RPMI8226 (cell line): ENCODE results near the gene CRELD2.
A peak's percentile ranks its signal among the peaks of the same experiment; 100 is the strongest.

Experiments
- DNase-seq: peaks from one replicate; pipeline ENCODE4 v3.0.0-alpha.2; 2015

The CRELD2 gene

DNA sequence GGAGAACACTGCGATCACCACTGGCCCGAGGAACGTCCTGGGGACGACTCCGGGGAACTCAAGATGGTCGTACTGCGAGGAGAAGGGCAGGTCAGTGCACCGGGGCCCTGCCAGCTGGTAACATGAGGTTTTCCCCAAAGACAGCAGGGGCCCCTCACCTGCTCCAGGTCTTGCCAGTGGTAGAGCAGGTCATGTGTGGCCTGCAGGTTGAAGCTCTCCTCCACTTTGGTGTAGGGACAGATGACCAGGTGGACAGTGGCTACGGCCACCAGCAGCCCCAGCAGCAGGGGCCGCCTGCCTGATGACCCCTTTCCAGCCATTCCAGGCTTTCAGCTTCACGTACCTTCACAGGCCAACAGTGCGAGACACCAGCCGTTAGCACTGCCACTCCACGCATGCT lies 5.0 kb upstream of the CRELD2 start:
- DNase-seq: no peak

DNA sequence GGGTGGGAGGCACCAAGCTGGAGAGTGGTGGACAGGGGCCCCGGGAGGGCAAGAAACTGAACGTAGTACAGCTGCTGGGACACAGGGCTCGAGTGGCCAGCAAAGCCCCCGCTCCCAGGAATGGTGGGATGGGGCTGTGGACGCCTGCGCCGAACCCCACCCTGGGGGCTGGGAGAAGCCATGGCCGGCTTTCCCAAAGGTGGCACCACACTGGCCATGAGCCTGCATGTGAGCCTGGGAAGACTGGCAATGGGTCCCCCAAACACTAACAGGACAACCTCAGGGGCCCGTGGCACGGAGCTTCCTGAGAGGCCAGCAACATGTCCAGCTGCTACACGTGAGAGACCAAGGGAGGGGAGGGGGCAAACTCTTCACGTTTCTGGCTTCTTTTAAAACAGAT lies 4.2 kb upstream of the CRELD2 start:
- no peak for DNase-seq

DNA sequence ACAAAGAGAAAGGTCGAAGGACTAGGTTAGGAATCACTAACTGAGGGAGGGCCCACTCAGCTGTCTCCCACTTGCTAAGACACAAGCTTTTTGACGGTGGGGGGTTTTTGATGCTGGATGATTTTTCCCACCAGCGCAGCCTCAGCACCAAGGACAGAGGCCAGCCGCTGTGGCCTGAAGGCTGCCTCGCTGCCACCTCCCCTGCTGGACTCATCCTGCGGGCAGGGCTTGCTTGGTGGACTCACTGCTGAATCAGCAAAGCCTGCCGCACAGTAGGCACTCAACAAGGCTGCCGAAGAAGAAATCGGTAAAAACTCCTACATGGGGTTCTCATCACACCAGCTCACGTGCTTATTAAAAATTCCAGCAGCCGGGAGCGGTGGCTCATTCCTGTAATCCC lies 2.8 kb upstream of the CRELD2 start:
- DNase-seq: no peak

DNA sequence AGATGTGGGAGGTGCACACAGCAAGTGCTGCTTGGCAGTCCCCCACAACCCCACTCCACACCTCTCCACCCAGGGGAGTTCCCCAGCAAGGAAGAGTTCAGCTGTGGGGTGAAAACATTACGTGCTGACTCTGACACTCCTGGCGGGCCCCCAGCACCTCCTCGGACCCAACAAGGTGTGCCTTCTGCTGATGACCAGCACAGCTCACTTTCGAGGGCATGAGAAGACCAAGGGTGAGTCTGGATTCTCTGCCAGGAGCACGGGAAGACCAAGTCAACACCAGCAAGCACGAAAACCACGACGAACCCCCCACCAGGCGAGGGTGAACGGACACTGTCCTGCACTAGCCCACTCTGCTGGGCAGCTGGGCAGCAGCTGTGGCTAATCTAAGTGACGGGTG lies 1.6 kb upstream of the CRELD2 start:
- DNase-seq: no peak

DNA sequence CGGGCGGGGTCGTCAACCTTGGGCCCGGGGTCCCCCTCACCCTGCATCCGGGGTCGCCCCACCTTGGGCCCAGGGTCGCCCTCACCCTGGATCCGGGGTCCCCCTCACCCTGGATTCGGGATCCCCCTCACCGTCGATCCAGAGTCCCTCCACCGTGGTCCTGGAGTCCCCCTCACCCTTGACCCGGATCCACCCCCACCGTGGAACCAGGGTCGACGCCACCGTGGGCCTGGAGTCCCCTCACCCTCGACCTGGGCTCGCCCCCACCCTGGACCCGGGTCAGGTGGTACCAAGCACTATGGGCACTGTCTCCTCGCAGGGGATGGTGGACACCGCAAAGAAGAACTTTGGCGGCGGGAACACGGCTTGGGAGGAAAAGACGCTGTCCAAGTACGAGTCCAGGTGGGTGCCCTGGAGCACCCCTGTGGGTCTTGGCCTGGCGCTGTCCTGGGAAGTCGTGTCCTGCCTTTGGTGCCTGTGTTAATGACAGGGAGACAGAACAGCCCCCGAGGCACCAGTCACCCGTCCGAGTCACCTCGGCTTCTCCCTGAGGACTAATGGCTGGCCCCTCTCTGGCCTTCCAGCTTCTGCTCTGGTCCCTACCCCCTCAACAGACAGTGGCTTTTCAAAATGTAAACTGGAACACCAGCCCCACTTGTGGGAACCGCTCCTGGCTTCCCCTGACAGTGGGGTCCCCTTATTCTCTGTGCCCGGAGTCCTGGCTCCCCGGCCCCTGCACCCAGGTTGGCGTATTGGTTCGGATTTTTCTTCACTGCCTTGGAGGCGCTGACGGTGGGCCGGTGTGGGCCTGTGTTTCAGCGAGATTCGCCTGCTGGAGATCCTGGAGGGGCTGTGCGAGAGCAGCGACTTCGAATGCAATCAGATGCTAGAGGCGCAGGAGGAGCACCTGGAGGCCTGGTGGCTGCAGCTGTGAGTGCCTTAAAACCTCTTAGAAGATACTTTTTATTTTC lies 762 bp downstream of the CRELD2 start:
- DNase-seq: no peak

DNA sequence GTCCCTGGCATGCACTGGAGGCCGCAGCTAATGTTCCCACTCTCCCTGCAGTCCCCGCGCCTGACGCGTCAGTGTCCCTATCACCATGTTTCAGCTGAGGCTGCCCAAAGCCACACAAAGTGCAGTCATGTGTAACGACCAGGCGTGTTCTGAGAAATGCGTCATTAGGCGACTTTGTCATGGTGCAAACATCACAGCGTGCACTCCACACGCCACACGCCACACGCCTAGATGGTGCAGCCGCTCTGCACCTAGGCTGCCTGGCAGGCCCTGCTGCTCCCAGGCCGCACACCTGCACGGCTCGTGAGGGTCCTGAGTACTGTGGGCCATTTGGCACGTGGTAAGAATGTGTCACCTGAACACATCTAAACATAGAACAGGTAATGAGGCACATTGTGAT lies 2.4 kb downstream of the CRELD2 start:
- DNase-seq: no peak

DNA sequence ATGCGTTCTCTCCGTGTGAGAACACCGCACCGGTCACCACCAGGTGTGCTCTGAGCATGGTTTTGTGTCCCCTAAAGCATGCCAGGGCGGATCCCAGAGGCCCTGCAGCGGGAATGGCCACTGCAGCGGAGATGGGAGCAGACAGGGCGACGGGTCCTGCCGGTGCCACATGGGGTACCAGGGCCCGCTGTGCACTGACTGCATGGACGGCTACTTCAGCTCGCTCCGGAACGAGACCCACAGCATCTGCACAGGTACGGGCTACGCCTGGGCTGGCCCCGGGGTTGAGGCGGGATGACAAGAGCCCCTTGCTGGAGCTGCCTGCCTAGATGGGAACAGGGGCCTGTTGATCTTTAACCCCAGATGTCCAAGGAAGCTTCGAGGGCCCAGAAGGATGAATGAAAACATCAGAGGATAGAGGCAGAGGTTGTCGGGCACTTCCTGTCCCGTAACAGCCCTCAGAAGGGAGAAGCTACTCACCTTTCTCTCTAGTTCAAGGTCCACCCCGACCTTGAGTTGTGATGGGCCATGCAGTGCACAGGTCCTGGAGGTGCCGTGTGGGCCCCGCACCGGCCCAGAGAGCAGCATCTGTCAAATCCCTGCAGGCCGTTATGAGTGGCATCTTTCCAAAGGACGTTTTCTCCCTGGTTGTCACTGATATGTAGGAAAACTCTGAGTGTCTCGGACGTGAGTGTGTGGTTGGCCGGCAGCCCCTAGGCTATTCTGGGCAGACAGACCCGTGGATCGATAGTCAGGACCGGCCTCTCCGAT lies 3.3 kb downstream of the CRELD2 start:
- DNase-seq: no peak

DNA sequence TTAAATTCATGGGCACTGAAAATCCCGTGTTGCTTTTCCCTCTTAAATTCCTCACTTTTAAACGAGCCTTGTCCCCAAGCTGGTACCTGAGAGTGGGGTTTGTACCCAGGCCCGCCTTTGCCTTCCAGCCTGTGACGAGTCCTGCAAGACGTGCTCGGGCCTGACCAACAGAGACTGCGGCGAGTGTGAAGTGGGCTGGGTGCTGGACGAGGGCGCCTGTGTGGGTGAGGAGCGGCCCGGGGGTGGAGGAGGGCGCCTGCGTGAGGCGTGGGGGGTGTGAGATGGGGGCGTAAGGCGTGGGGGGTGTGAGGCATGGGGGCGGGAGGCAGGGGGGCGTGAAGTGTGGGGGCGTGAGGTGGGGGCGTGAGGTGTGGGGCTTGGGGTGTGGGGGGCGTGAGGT lies 4.0 kb downstream of the CRELD2 start:
- DNase-seq: no peak

DNA sequence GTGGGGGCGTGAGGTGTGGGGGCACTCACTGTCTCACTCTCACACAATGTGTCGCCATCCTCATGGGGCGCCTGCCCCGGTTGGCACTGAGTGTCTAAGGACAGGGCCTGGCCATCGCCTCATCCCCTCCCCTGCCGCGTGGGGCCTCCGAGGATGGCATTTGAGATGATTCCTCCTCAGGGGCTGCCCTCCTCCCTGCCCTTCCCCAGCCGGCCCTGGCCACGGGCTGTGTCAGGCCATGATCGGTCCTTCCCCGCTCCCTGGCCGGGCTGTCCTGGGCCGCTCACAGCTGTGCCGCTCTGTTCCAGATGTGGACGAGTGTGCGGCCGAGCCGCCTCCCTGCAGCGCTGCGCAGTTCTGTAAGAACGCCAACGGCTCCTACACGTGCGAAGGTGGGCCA lies 4.5 kb downstream of the CRELD2 start:
- no peak for DNase-seq

DNA sequence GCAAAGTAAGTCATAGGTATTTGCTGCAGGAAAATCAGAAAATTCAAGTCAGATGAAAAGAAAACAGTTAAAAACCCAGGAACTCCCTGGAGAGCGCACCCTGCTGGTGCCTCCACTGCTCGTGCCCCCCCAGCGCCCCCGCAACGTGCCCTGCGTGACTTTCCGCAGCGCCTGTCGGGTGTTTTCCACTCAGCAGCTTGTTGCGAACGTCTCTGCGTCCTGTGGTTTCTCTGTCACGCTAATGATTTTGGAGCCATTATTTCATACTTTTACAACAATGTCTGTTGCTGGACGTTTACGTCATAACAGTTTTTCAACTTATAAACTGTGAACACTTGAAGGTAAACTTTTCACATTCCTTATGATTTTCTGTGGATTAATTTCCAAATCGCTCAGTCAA lies 5.0 kb downstream of the CRELD2 start:
- no peak for DNase-seq

DNA sequence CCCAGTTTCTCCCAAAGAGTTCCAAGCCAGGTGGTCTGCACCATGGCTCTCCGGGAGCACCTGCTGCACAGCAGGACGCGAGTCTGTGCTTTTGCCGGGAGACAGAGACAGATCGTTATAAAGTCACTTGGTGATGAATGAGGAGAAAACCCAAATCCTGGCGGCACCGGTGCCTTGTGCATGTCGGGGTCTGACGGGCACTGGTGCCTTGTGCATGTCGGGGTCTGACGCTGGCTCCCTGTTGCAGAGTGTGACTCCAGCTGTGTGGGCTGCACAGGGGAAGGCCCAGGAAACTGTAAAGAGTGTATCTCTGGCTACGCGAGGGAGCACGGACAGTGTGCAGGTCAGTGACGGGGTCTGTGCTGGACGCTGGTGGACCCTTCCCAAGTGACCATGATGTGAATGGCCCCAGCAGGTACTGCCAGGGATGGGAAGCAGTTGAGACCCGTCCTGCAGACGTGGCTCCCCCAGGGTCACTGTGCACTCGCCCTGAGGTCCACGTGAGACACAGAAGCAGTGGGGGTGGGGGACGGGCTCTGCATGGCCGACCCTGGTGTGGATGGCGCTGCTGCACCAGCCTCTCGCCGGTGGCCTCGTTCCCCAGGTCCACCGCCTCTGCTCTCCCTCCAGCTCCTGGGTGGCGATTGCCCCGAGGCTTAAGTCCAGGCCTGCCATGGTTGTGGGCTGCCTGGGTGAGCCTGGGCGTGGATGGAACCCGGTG lies 5.8 kb downstream of the CRELD2 start:
- no peak for DNase-seq

DNA sequence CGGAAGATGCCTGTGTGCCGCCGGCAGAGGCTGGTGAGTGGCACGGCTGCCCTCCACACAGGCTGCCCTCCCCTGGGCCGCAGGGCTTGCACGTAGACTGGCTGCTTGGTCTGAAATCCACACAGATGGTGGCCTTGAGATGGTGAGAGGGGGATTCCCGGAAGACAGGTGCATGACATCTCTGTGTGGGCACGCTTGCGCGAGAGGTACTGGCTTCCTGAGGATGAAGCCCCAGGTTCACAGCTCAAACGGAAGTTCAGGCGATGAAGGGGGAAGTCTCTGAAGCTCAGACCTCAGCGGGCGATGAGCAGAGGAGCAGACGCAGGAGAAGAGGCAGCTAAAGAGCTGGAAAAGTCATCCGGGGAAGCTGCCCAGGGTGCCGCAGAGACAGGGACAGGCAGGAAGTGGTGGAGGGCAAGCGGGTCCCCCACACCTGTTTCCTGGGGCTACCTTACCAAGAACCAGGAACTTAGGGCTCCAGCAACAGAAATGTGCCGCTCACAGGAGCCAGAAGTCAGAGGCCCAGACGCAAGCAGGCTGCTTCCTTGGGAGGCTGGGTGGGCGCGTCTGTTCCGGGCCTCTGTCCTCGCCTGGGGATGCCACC lies 7.2 kb downstream of the CRELD2 start:
- DNase-seq: no peak

DNA sequence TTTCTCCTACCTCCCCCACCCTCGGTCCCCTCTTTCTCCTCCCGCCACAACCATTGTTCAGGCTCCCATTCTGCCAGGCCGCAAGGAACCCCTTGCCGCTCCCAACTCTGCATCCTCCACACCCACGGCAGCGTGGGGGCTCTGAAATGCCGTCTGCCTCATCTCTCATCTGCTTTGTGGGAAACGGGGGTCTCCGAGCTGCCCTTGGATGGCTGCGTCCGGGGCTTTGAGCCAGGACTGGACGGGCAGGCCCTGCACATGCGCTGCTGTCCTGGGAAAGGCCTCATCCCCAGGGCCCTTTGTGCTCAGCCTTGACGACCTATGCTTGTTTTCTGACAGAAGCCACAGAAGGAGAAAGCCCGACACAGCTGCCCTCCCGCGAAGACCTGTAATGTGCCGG lies 8.5 kb downstream of the CRELD2 start:
- no peak for DNase-seq

DNA sequence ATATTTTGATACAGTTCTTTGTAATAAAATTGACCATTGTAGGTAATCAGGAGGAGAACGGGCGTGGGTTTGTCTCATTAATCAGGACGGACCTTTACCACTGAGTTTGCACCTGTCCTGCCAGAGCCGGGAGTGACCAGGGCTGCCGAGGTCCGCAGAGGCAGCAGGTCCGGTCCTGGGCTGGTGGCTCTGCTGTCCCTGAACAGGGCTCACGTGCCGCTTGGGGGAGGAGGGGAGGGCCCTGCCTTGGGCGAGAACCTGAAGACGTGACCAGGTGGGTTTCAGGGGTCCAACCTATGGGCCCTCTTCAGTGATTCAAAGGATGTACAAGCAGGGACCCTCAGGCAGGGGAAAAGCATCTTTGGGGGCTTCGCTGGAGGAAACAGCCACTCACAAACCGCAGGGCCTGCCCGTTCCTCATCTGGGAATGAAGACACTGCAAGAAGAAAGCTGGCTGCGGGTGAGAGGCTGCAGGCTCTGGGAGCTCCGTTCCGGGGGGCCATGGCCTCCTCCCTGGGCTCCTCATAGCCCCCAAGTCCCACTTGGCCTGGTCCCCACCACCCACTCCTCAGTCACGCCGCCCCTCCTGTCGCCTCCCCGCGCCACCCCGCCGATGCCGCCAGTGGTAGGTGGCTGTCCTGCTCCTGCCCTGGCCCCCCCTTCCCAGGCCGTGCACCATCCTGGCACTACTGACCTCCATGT lies 9.2 kb downstream of the CRELD2 start:
- DNase-seq: no peak

DNA sequence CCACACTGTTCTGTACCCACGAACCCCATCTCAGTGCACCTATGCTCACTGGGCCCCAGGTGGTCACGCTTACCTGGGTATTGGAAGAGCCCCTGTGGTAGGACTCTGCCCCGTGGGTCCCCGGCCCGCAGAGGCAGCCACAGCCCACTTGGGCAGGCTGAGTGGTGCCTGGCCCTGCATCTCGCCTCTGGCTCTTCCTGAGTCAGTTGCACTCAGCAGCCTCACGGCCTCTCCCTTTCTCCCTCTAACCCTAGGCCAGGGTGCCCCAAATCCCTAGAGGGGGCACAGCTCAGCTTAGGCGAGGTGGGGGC lies 9.7 kb downstream of the CRELD2 start:
- DNase-seq: no peak

DNA sequence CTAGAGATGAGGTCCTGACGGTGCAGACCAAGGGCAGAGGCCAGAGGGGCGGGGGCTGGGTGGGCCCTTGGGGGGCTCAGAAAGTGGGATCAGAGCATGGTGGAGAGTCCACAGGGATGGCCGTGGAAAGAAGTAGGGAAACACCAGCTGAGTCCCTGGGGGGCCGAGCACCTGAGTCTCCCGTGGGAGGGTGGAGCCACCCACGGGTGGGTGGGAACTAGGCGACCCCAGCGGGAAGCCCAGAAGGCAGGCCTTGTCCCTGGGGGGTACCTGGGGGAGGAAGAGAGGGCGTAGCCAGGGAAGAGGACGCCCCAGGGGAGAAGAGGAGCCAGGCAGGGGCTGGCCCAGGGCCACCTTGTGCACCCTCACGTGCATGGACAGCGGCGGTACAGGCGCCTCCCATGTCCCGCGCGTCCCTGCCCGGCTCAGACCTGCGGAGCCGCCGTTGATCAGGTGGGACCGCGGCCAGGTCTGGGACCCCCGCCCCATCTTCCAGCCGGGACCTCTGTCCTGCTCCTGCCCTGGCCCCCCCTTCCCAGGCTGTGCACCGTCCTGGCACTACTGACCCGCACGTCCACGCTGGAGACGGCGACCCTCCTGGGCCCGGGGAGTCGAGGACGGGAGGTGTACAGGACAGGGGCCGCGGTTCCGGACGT lies 10.2 kb downstream of the CRELD2 start:
- no peak for DNase-seq

DNA sequence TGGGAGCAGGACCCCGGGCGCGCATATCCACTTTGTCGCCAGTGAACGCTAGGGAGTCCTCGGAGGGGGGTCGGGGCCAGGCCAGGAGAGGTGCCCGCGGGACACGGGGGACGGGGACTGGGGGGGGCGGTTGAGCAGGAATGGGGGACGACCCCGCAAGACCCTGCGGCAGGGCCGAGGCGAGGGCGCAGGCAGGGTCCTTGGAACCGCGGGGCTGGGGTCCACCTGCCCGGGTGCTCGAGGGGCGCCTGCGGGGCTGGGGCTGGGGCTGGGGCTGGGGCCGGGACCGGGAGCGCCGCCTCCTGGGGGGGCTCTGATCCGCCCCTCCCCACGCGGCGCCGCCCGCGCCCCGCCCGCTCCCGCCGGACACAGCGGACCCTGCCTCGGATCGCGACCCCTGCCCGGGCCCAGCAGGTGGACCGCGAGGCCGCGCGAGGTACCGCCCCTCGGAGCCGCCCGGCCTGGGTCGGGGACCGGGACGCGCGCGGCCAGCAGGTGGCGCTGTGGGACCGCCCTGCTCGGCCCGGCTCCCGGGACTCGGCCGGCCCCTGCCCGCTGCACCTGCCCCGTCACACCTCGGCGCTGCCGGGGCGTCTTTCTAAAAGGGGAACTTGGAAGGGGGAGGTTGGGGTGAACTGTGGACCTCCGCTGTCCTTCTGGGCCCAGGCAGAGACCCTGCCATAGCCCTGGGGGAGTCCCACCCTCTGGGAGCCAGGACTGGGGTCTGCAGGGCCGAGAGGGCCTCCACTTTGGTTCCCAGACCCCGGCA lies 11.0 kb downstream of the CRELD2 start:
- peak; percentile 85 for DNase-seq

DNA sequence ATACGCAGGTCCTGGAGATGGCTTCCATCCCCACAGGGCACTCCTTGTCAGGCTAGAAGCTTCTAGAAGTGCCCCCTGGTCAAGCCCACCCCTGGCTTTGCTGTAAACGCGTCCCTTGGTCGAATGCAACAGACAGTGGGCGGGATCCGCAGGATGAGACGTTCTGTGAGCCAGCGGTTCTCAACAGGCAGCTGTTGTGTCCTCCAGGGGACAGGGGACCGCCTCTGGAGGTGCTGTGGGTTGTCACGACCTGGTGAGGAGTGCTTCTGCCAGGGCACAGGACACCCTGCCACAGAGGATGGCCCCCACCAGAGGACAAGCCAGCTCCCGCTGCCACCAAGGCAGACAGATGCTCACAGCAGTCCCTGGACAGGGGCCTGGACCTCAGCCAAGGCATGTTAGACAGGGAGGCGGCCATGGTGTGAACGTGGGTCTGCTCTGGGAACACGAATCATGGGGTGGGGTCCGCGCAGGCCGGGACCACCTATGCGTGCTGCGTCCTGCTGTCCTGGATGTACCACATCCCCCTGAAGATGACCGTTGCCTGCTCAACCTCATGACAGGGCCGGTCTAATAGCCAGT lies 11.7 kb downstream of the CRELD2 start:
- DNase-seq: no peak

DNA sequence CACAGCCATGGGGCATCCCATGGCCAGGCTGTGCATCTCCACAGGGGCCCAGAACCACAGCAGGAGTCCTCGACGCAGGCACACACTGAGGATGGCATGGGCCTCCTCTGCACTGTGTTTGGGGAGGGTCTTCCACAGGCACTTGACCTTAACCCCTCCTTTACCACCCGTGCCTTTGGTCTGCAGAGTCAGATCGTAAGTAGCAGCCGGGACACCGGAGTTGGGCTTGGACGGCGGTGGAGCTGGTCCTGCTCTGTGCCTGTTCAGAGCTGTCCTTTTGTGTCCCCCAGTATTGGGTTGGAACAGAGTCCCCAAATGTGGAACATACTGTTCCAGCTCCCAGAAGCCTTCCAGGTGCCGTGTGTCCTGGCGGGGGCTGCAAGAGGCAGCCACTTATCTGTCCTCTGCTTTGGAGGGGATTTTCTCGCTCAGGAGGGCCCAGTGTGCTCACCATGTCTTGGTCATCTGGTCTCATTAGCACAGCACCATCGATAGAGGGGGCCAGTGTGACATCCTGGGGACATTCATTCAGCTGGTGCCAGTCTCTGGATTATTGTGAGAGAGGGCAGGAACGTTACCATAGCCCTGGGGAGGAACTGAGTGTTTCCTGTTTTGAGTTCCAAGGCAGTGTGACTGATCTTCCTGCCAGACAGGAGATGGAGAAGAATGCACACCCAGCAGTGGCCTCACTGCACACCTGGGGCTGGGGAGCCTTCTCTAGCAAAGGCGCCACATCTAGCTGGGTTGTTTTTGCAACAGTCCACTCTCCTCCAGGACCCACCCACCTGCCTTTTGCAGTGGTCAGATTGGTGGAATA lies 12.4 kb downstream of the CRELD2 start:
- DNase-seq: peak; percentile 94
